Measurements from ENCODE around the gene TUBAL3.

- no peak for TF ChIP-seq ZFX (IDR thresholded peaks at IDR 0.05; ENCODE audit: borderline replicate concordance)
- TF ChIP-seq CTCF (IDR thresholded peaks at IDR 0.05) = no peak
Observed at GRCh38 chr10:5428133-5428532, 23.5 kb upstream of the TUBAL3 start.

All from 22Rv1 (cell line).